Measurements from ENCODE around the gene NGEF. TPM values are rescaled to one million over a fixed set of nuclear protein-coding genes. Genes with fewer than 3 reads are reported as not detected.

The NGEF gene
- total and polyA plus RNA-seq, 9 of the 15 experiments (the other 6 are each of a cell fraction or from before 2014, with no cell fraction given): 0.07 to 0.17 (median 0.09) TPM; not detected in 6

- no peak for DNase-seq (ENCODE audit: extremely low read depth in 1 of 4, low spot score in 3 of 4)
- in situ Hi-C loops (cut with MboI): no loop called here
- no peak overlapping the region for H3K4me2 ChIP-seq (ENCODE audit: insufficient read depth, low read length)
- CTCF ChIA-PET (ENCODE audit: low intra/inter-chr PET ratio): no interaction called here
- TF ChIP-seq ZNF395 (CRISPR knock-in tag; IDR thresholded peaks at IDR 0.05) (no peak), HNRNPLL (IDR thresholded peaks at IDR 0.05; ENCODE audit: low read depth, low read length, poor library complexity, severe bottlenecking) (no peak)
- H3K36me3 ChIP-seq (ENCODE audit: control insufficient read depth, insufficient read depth, low read length): no peaks in the 10 kb centered on the region
- ATAC-seq: no peak
- BruUV-seq (replicated peaks): no TSS peak
- no peak overlapping the region for H2AFZ ChIP-seq (ENCODE audit: low read depth, low read length)
- peaks cover 0 to 10% of the 10 kb centered on the region in 2 experiments; a peak in 2 of 5 replicates for H3K27me3 ChIP-seq (ENCODE audit: control insufficient read depth in 2 of 2, insufficient read depth in 2 of 2, low read length in 2 of 2)
- intact Hi-C loops (cut with micrococcal nuclease): no loop called here
- no peaks in the 10 kb centered on the region for H3K79me2 ChIP-seq (ENCODE audit: control insufficient read depth, insufficient read depth, low read length)
- no peak for FAIRE-seq
- no peaks in the 10 kb centered on the region for H3K9me1 ChIP-seq (ENCODE audit: control insufficient read depth, insufficient read depth, low read length)
- H3K4me3 ChIP-seq: no peak overlapping the region
- WGBS (ENCODE audit: insufficient coverage, low coverage, missing lambda C conversion rate): 31% methylated on average over 2 of the region's 3 CpGs
- no peaks in the 10 kb centered on the region for H3K4me1 ChIP-seq (replicated peaks in 1 of 2; ENCODE audit: control insufficient read depth in 2 of 2, insufficient read depth in 2 of 2, low read length in 2 of 2)
- no peaks in the 10 kb centered on the region for H4K20me1 ChIP-seq (replicated peaks; ENCODE audit: control insufficient read depth, insufficient read depth, low read length)
- POLR2A ChIA-PET: no interaction called here
- H3K27ac ChIP-seq (ENCODE audit: extremely low read depth, low read depth, low read length): no peak overlapping the region
- H3K9ac ChIP-seq (ENCODE audit: insufficient read depth in 1 of 2, low read depth in 2 of 2, low read length in 2 of 2): no peak overlapping the region
- H3K9me3 ChIP-seq (replicated peaks; ENCODE audit: control insufficient read depth, insufficient read depth, low read depth, low read length): no peaks in the 10 kb centered on the region
Measured at GRCh38 chr2:232942831-232943230, 70.2 kb downstream of the NGEF start.

GRCh38 chr2:232941912-232942594 lies 71.0 kb downstream of the NGEF start:
- no peaks in the 10 kb centered on the region for H3K79me2 ChIP-seq (ENCODE audit: control insufficient read depth, insufficient read depth, low read length)
- intact Hi-C loops (cut with micrococcal nuclease) (no loop called here), in situ Hi-C loops (cut with MboI) (no loop called here)
- H3K9me3 ChIP-seq (replicated peaks; ENCODE audit: control insufficient read depth, insufficient read depth, low read depth, low read length): no peaks in the 10 kb centered on the region
- WGBS (ENCODE audit: insufficient coverage, low coverage, missing lambda C conversion rate): 23% methylated on average over 9 of the region's 10 CpGs
- H3K27me3 ChIP-seq (ENCODE audit: control insufficient read depth in 2 of 2, insufficient read depth in 2 of 2, low read length in 2 of 2): peaks cover 0 to 10% of the 10 kb centered on the region in 2 experiments; a peak in 2 of 5 replicates
- no peaks in the 10 kb centered on the region for H4K20me1 ChIP-seq (replicated peaks; ENCODE audit: control insufficient read depth, insufficient read depth, low read length)
- ATAC-seq: no peak
- no peaks in the 10 kb centered on the region for H3K36me3 ChIP-seq (ENCODE audit: control insufficient read depth, insufficient read depth, low read length)
- H3K4me3 ChIP-seq: no peak overlapping the region
- H3K4me1 ChIP-seq (replicated peaks in 1 of 2; ENCODE audit: control insufficient read depth in 2 of 2, insufficient read depth in 2 of 2, low read length in 2 of 2): peaks cover 2 to 4% of the 10 kb centered on the region in 2 experiments; a peak in 3 of 5 replicates
- no peak overlapping the region for H3K9ac ChIP-seq (ENCODE audit: insufficient read depth in 1 of 2, low read depth in 2 of 2, low read length in 2 of 2)
- no TSS peak for BruUV-seq (replicated peaks)
- no peak overlapping the region for H3K27ac ChIP-seq (ENCODE audit: extremely low read depth, low read depth, low read length)
- no peak overlapping the region for H3K4me2 ChIP-seq (ENCODE audit: insufficient read depth, low read length)
- H2AFZ ChIP-seq (ENCODE audit: low read depth, low read length): no peak overlapping the region
- H3K9me1 ChIP-seq (ENCODE audit: control insufficient read depth, insufficient read depth, low read length): no peaks in the 10 kb centered on the region
- no peak for DNase-seq (ENCODE audit: extremely low read depth in 1 of 4, low spot score in 3 of 4)
- POLR2A ChIA-PET: no interaction called here
- no peak for FAIRE-seq
- CTCF ChIA-PET (ENCODE audit: low intra/inter-chr PET ratio): no interaction called here
- TF ChIP-seq CAMTA2 (CRISPR knock-in tag; conservative IDR thresholded peaks at IDR 0.05): no peak
- no peak for TF ChIP-seq ZNF655 (CRISPR knock-in tag; IDR thresholded peaks at IDR 0.05)
- TF ChIP-seq KHSRP (IDR thresholded peaks at IDR 0.05): no peak
- no peak for TF ChIP-seq COPS2 (conservative IDR thresholded peaks at IDR 0.05)
- TF ChIP-seq MTF1 (CRISPR knock-in tag; IDR thresholded peaks at IDR 0.05; ENCODE audit: borderline replicate concordance): no peak
- no peak for TF ChIP-seq ZNF280A (IDR thresholded peaks at IDR 0.05; ENCODE audit: low read depth, partially characterized antibody)

Measured in K562 (cell line).